Heart left ventricle (tissue), 13 donors: Measurements from ENCODE around the gene ZNF197.

ENCODE experiments used
- POLR2A ChIP-seq, 2 donors: fragments of 450-650 bp; IDR thresholded peaks; one replicate each; pipeline ENCODE4 v1.6.1; 2017; ENCODE audit warnings: antibody characterized with exemption in 2 of 2, mild to moderate bottlenecking in 2 of 2, moderate library complexity in 2 of 2
- TF ChIP-seq, protein P1 (sequence below), 12 donors: fragments of 200-600 bp; sonication (generic) in 4 of 12; IDR thresholded peaks; one replicate each; pipeline versions ENCODE4 v1.5.0 to v1.8.0; 2018 to 2022; ENCODE audit warnings: antibody characterized with exemption in 12 of 12, mild to moderate bottlenecking in 5 of 12
- donor health status: ischemic (EF 13 %, LVEDD 7.1; RV severe dilation, severe dysfunction).
- donor health status: DM: no; HTN: yes; CAD: no.
- donor health status: DM: no; HTN: no; CAD: no.
- donor health status: ischemic (EF 25% LVEDD 6.9; RV normal size, moderate dysfunction).
- donor health status: ischemic (EF 25% LVEDD 5.7; RV mildly dilated, moderate dysfunction).
- donor health status: ischemic (EF 35%, LVEDD 5.7; RV mildly dilated, moderate dysfunction).
- donor health status: nonischemic (EF 11% LVEDD 7.7; RV severe dilation, severe dysfunction).
- donor health status: DM: yes; HTN: yes; CAD: no.
- donor health status: PGD.
- donor health status: ischemic (EF 29% LVEDD 5.4; RV normal size, mild dysfunction).
- donor health status: nonischemic (EF 23%, LVEDD 6.1; RV moderate dilation, normal function).

DNA sequence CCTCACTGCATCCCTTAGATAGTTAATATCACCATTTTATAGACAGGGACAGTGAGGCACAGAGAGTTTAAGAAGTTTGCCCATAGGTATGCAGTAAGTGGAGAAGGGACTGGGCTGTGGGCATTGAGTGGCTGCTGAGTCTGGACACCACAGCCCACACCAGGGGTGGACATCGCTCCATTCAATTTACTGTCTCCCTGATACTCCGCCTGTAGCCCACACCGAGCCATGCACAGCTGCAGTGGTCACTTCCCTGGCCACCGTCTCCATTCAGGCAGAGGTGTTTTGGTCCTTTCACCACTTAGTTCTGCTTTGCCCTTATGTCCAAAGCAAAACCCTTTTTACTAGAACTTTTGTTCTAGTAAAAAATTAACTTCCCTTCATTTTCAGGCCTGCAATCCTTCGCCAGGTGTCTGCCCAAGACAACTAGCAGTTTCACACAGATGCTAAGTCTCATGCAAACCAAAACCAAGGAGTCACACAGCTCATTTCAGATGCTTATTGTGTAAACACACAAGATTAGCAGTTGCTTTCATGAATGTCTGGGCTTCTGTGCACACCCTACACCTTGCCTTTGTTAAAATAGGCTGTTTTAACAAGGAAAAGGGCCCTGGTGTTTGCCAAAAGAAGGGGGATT lies 53.8 kb downstream of the ZNF197 start:
- TF ChIP-seq, protein P1, sequence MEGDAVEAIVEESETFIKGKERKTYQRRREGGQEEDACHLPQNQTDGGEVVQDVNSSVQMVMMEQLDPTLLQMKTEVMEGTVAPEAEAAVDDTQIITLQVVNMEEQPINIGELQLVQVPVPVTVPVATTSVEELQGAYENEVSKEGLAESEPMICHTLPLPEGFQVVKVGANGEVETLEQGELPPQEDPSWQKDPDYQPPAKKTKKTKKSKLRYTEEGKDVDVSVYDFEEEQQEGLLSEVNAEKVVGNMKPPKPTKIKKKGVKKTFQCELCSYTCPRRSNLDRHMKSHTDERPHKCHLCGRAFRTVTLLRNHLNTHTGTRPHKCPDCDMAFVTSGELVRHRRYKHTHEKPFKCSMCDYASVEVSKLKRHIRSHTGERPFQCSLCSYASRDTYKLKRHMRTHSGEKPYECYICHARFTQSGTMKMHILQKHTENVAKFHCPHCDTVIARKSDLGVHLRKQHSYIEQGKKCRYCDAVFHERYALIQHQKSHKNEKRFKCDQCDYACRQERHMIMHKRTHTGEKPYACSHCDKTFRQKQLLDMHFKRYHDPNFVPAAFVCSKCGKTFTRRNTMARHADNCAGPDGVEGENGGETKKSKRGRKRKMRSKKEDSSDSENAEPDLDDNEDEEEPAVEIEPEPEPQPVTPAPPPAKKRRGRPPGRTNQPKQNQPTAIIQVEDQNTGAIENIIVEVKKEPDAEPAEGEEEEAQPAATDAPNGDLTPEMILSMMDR (IDR thresholded peaks at IDR 0.05) = no peak
- TF ChIP-seq POLR2A (IDR thresholded peaks at IDR 0.05) = no peak
